Neuronal stem cell (in vitro differentiated cells): Measurements from ENCODE around the gene NAA20.

Experiments used
- DNase-seq: peaks from one replicate; pipeline ENCODE4 v3.0.0-alpha.2; 2013; ENCODE audit warnings: low spot score
- H2AFZ ChIP-seq: one replicate; pipeline ENCODE4 v1.6.1; 2013; ENCODE audit warnings: mild to moderate bottlenecking, low read length, inconsistent platforms
- H2AK5ac ChIP-seq: 2 replicates; pipeline ENCODE4 v1.6.1; 2013; ENCODE audit warnings: low read depth, mild to moderate bottlenecking, inconsistent platforms, low read length, moderate library complexity, mixed read lengths
- H2BK120ac ChIP-seq: 2 replicates; pipeline ENCODE4 v1.6.1; 2013; ENCODE audit warnings: low read depth, mild to moderate bottlenecking, inconsistent platforms, low read length, moderate library complexity, mixed read lengths
- H2BK12ac ChIP-seq: one replicate; pipeline ENCODE4 v1.6.1; 2013; ENCODE audit warnings: low read length, inconsistent platforms
- H2BK15ac ChIP-seq: 2 replicates; pipeline ENCODE4 v1.6.1; 2013; ENCODE audit warnings: mild to moderate bottlenecking, low read length, inconsistent platforms, mixed read lengths
- H2BK5ac ChIP-seq: one replicate; pipeline ENCODE4 v1.6.1; 2013; ENCODE audit warnings: inconsistent platforms, mild to moderate bottlenecking, low read length, moderate library complexity
- H3K14ac ChIP-seq: one replicate; pipeline ENCODE4 v1.6.1; 2013; ENCODE audit warnings: low read length, inconsistent platforms
- H3K18ac ChIP-seq: 2 replicates; pipeline ENCODE4 v1.6.1; 2013; ENCODE audit warnings: low read length, inconsistent platforms
- H3K23ac ChIP-seq: 2 replicates; pipeline ENCODE4 v1.6.1; 2013; ENCODE audit warnings: low read depth, mild to moderate bottlenecking, mixed read lengths, low read length, inconsistent platforms; ENCODE audit not compliant: poor library complexity
- H3K27ac ChIP-seq: replicated peaks from 3 replicates; pipeline ENCODE4 v1.5.1; 2013; ENCODE audit warnings: low read length, inconsistent platforms
- H3K27me3 ChIP-seq, 3 experiments: 2 replicates each; pipeline ENCODE4 v1.6.1; 2013; ENCODE audit warnings: low read length in 3 of 3, mild to moderate bottlenecking in 2 of 3, inconsistent platforms in 1 of 3, low read depth in 1 of 3, mixed read lengths in 1 of 3, moderate library complexity in 1 of 3; ENCODE audit not compliant: control insufficient read depth in 3 of 3, insufficient read depth in 3 of 3
- H3K36me3 ChIP-seq, 2 donors: replicated peaks in 1 of 2; 2 replicates each; pipeline ENCODE4 v1.6.1; 2013; ENCODE audit warnings: low read length in 2 of 2; ENCODE audit not compliant: control insufficient read depth in 2 of 2, insufficient read depth in 2 of 2
- H3K4ac ChIP-seq: 2 replicates; pipeline ENCODE4 v1.6.1; 2013; ENCODE audit warnings: inconsistent platforms, mild to moderate bottlenecking, low read length, moderate library complexity
- H3K4me1 ChIP-seq, 2 donors: 1 replicate in 1 of 2; 2 replicates in 1 of 2; pipeline ENCODE4 v1.6.1; 2013; ENCODE audit warnings: low read length in 2 of 2, low read depth in 1 of 2; ENCODE audit not compliant: control insufficient read depth in 2 of 2, insufficient read depth in 1 of 2
- H3K4me2 ChIP-seq: one replicate; pipeline ENCODE4 v1.6.1; 2013; ENCODE audit warnings: mild to moderate bottlenecking, low read length, inconsistent platforms; ENCODE audit not compliant: insufficient read depth, poor library complexity, severe bottlenecking
- H3K4me3 ChIP-seq, 2 donors: 2 replicates each; pipeline ENCODE4 v1.5.1; 2013; ENCODE audit warnings: low read length in 2 of 2, mild to moderate bottlenecking in 2 of 2, inconsistent platforms in 1 of 2, moderate library complexity in 1 of 2
- H3K79me1 ChIP-seq: one replicate; pipeline ENCODE4 v1.6.1; 2013; ENCODE audit warnings: low read depth, mild to moderate bottlenecking, inconsistent platforms, low read length, moderate library complexity
- H3K9ac ChIP-seq: one replicate; pipeline ENCODE4 v1.6.1; 2013; ENCODE audit warnings: mild to moderate bottlenecking, low read depth, low read length, inconsistent platforms; ENCODE audit not compliant: poor library complexity
- H3K9me3 ChIP-seq, 2 donors: replicated peaks in 1 of 2; 2 replicates each; pipeline versions ENCODE3 to v1.6.1; 2013; ENCODE audit warnings: low read length in 2 of 2, mild to moderate bottlenecking in 2 of 2, inconsistent platforms in 1 of 2, low read depth in 1 of 2, mixed read lengths in 1 of 2, moderate library complexity in 1 of 2; ENCODE audit not compliant: control insufficient read depth in 2 of 2, insufficient read depth in 1 of 2
- H4K8ac ChIP-seq: one replicate; pipeline ENCODE4 v1.6.1; 2013; ENCODE audit warnings: low read depth, mild to moderate bottlenecking, inconsistent platforms, low read length, moderate library complexity
- H4K91ac ChIP-seq: one replicate; pipeline ENCODE4 v1.6.1; 2013; ENCODE audit warnings: low read length, low read depth, mild to moderate bottlenecking, inconsistent platforms; ENCODE audit not compliant: poor library complexity
- WGBS, 2 donors: extraction: QIAGEN DNeasy Blood & Tissue Kit; methylation state at CpG; one replicate each; pipeline ENCODE4 v1.1.7; 2013; ENCODE audit warnings: missing lambda C conversion rate in 2 of 2, mixed read lengths in 1 of 2; ENCODE audit not compliant: insufficient read length in 2 of 2, insufficient replicate concordance in 1 of 2; ENCODE audit errors: extremely low coverage in 2 of 2; 5-methylcytosine and 5-hydroxymethylcytosine counted together

Gene NAA20

GRCh38 chr20:19976595-19977372 lies 40.4 kb upstream of the NAA20 start:
- H3K4me1 ChIP-seq = peaks cover 6 to 17% of the 10 kb centered on the region in 2 donors
- peak overlapping the region; percentile 34 for H3K27ac ChIP-seq

GRCh38 chr20:19977373-19977770 lies 39.8 kb upstream of the NAA20 start:
- Histone ChIP-seq H3K4ac (no peak overlapping the region), H3K4me1 (peaks cover 6 to 17% of the 10 kb centered on the region in 2 donors), H3K18ac (no peak overlapping the region), H3K14ac (no peak overlapping the region), H3K23ac (no peak overlapping the region), H2AFZ (no peak overlapping the region), H2BK12ac (no peak overlapping the region), H3K79me1 (no peaks in the 10 kb centered on the region), H3K27ac (no peak overlapping the region), H3K36me3 (peaks cover 0 to 8% of the 10 kb centered on the region in 2 donors), H4K8ac (no peak overlapping the region), H3K27me3 (peaks cover 0 to 11% (median 0%) of the 10 kb centered on the region in 3 experiments), H4K91ac (no peak overlapping the region), H2AK5ac (no peak overlapping the region), H2BK120ac (no peak overlapping the region), H3K4me2 (no peak overlapping the region), H3K4me3 (no peak overlapping the region), H3K9ac (no peak overlapping the region), H2BK5ac (no peak overlapping the region), H2BK15ac (no peak overlapping the region), H3K9me3 (peaks cover 0 to 12% of the 10 kb centered on the region in 2 donors)
- WGBS, 2 donors = no CpG with 5 or more reads among the region's 5 CpGs
- DNase-seq = no peak

More at GRCh38 chr20:19976595-19977372, 40.4 kb upstream of the NAA20 start:
- no peak overlapping the region for H3K23ac ChIP-seq
- H3K79me1 ChIP-seq = no peaks in the 10 kb centered on the region
- no peak overlapping the region for H2BK120ac ChIP-seq
- no peak overlapping the region for H2AFZ ChIP-seq
- H3K9me3 ChIP-seq = peaks cover 0 to 12% of the 10 kb centered on the region in 2 donors
- no peak overlapping the region for H4K91ac ChIP-seq
- H2BK15ac ChIP-seq = no peak overlapping the region
- H3K9ac ChIP-seq = no peak overlapping the region
- WGBS, 2 donors = no CpG with 5 or more reads among the region's 8 CpGs
- no peak overlapping the region for H3K18ac ChIP-seq
- H2AK5ac ChIP-seq = no peak overlapping the region
- H4K8ac ChIP-seq = no peak overlapping the region
- peaks cover 0 to 8% of the 10 kb centered on the region in 2 donors for H3K36me3 ChIP-seq
- no peak overlapping the region for H3K14ac ChIP-seq
- no peak overlapping the region for H3K4ac ChIP-seq
- peak overlapping the region; percentile 26 for H3K4me2 ChIP-seq
- peaks cover 0 to 11% (median 0%) of the 10 kb centered on the region in 3 experiments for H3K27me3 ChIP-seq
- no peak for DNase-seq
- H2BK12ac ChIP-seq = no peak overlapping the region
- H3K4me3 ChIP-seq = no peak overlapping the region
- no peak overlapping the region for H2BK5ac ChIP-seq

GRCh38 chr20:19978511-19979210 lies 38.5 kb upstream of the NAA20 start:
- no peak overlapping the region for H2BK120ac ChIP-seq
- H4K8ac ChIP-seq = no peak overlapping the region
- no peak overlapping the region for H3K14ac ChIP-seq
- no peak overlapping the region for H3K4me2 ChIP-seq
- H3K79me1 ChIP-seq = no peaks in the 10 kb centered on the region
- H3K23ac ChIP-seq = no peak overlapping the region
- H3K4me1 ChIP-seq = peaks cover 6 to 17% of the 10 kb centered on the region in 2 donors
- peaks cover 0 to 8% of the 10 kb centered on the region in 2 donors for H3K36me3 ChIP-seq
- H2BK12ac ChIP-seq = no peak overlapping the region
- no peak overlapping the region for H2BK15ac ChIP-seq
- H3K18ac ChIP-seq = no peak overlapping the region
- H3K4ac ChIP-seq = no peak overlapping the region
- no peak overlapping the region for H2AFZ ChIP-seq
- H4K91ac ChIP-seq = no peak overlapping the region
- H2BK5ac ChIP-seq = no peak overlapping the region
- H2AK5ac ChIP-seq = no peak overlapping the region
- H3K4me3 ChIP-seq = no peak overlapping the region
- H3K9me3 ChIP-seq = peaks cover 0 to 12% of the 10 kb centered on the region in 2 donors
- H3K27me3 ChIP-seq = peaks cover 0 to 11% (median 0%) of the 10 kb centered on the region in 3 experiments
- no CpG with 5 or more reads among the region's 6 CpGs for WGBS, 2 donors
- no peak for DNase-seq
- H3K27ac ChIP-seq = no peak overlapping the region
- no peak overlapping the region for H3K9ac ChIP-seq

GRCh38 chr20:19981031-19981451 lies 36.1 kb upstream of the NAA20 start:
- H3K4ac ChIP-seq = no peak overlapping the region
- H4K8ac ChIP-seq = no peak overlapping the region
- H3K27me3 ChIP-seq = peaks cover 0 to 1% (median 0%) of the 10 kb centered on the region in 3 experiments
- H3K23ac ChIP-seq = no peak overlapping the region
- no peak overlapping the region for H3K4me3 ChIP-seq
- no peak overlapping the region for H2BK12ac ChIP-seq
- no peaks in the 10 kb centered on the region for H3K79me1 ChIP-seq
- no peak overlapping the region for H3K4me2 ChIP-seq
- H3K36me3 ChIP-seq = peaks cover 0 to 1% of the 10 kb centered on the region in 2 donors
- H2AFZ ChIP-seq = no peak overlapping the region
- H2AK5ac ChIP-seq = no peak overlapping the region
- H3K18ac ChIP-seq = no peak overlapping the region
- H3K27ac ChIP-seq = no peak overlapping the region
- no peak overlapping the region for H2BK15ac ChIP-seq
- H4K91ac ChIP-seq = no peak overlapping the region
- H3K9me3 ChIP-seq = peaks cover 0 to 12% of the 10 kb centered on the region in 2 donors
- no peak overlapping the region for H3K9ac ChIP-seq
- H3K4me1 ChIP-seq = peaks cover 6 to 11% of the 10 kb centered on the region in 2 donors
- no CpG with 5 or more reads among the region's 8 CpGs for WGBS, 2 donors
- no peak overlapping the region for H3K14ac ChIP-seq
- H2BK120ac ChIP-seq = no peak overlapping the region
- DNase-seq = no peak
- no peak overlapping the region for H2BK5ac ChIP-seq
